Liver (tissue), 9 donors: ENCODE measurements around the gene DERL2. TPM values are rescaled to one million over a fixed set of nuclear protein-coding genes. Genes with fewer than 3 reads are reported as not detected.

ENCODE experiments used
- DNase-seq: peaks from one replicate; pipeline ENCODE4 v3.0.0-alpha.2; 2017; ENCODE audit warnings: low spot score
- H3K27ac ChIP-seq, 2 donors: one replicate each; pipeline ENCODE4 v1.7.0; 2013; ENCODE audit warnings: inconsistent platforms in 2 of 2, low read length in 2 of 2, control low read depth in 1 of 2, low read depth in 1 of 2, mild to moderate bottlenecking in 1 of 2
- H3K27me3 ChIP-seq, 4 donors: one replicate each; pipeline versions ENCODE4 v1.6.1 to v1.7.0; 2013; ENCODE audit warnings: low read length in 3 of 4, inconsistent platforms in 1 of 4, mild to moderate bottlenecking in 1 of 4, moderate library complexity in 1 of 4; ENCODE audit not compliant: control insufficient read depth in 4 of 4, insufficient read depth in 4 of 4
- H3K36me3 ChIP-seq, 4 donors: one replicate each; pipeline versions ENCODE4 v1.6.1 to v1.7.0; 2013; ENCODE audit warnings: low read length in 3 of 4, mild to moderate bottlenecking in 3 of 4, low read depth in 1 of 4, moderate library complexity in 1 of 4; ENCODE audit not compliant: control insufficient read depth in 4 of 4, insufficient read depth in 3 of 4
- H3K4me1 ChIP-seq, 4 donors: one replicate each; pipeline versions ENCODE4 v1.6.1 to v1.7.0; 2013; ENCODE audit warnings: low read length in 3 of 4, mild to moderate bottlenecking in 3 of 4, moderate library complexity in 1 of 4; ENCODE audit not compliant: control insufficient read depth in 4 of 4, insufficient read depth in 4 of 4
- H3K4me3 ChIP-seq, 3 donors: one replicate each; pipeline versions ENCODE4 v1.6.1 to v1.7.0; 2013; ENCODE audit warnings: low read length in 3 of 3, control low read depth in 1 of 3, low read depth in 1 of 3, mild to moderate bottlenecking in 1 of 3
- H3K9ac ChIP-seq, 2 donors: one replicate each; pipeline ENCODE4 v1.7.0; 2013; ENCODE audit warnings: low read length in 2 of 2, mild to moderate bottlenecking in 2 of 2, moderate library complexity in 2 of 2, control low read depth in 1 of 2, low read depth in 1 of 2
- H3K9me3 ChIP-seq, 4 donors: one replicate each; pipeline versions ENCODE4 v1.6.1 to v1.7.0; 2013; ENCODE audit warnings: low read length in 3 of 4; ENCODE audit not compliant: control insufficient read depth in 4 of 4
- EGR1 ChIP-seq, 2 donors: IDR thresholded peaks; 2 replicates each; pipeline ENCODE4 v1.6.1; 2016 to 2018; ENCODE audit warnings: antibody characterized with exemption in 2 of 2, low read depth in 2 of 2
- FOXA1 ChIP-seq: IDR thresholded peaks from 2 replicates; pipeline ENCODE4 v1.6.1; 2016; ENCODE audit warnings: antibody characterized with exemption
- FOXA2 ChIP-seq: IDR thresholded peaks from 2 replicates; pipeline ENCODE4 v1.6.1; 2016; ENCODE audit warnings: antibody characterized with exemption
- GABPA ChIP-seq, 2 donors: IDR thresholded peaks in 1 of 2; conservative IDR thresholded peaks in 1 of 2; 2 replicates each; pipeline ENCODE4 v1.6.1; 2016; ENCODE audit warnings: antibody characterized with exemption in 2 of 2, mild to moderate bottlenecking in 1 of 2, moderate library complexity in 1 of 2
- HNF4A ChIP-seq, 2 donors: conservative IDR thresholded peaks; 2 replicates each; pipeline ENCODE4 v1.6.1; 2016; ENCODE audit warnings: antibody characterized with exemption in 2 of 2, mild to moderate bottlenecking in 2 of 2
- HNF4G ChIP-seq: IDR thresholded peaks from 2 replicates; pipeline ENCODE4 v1.6.1; 2016; ENCODE audit warnings: antibody characterized with exemption
- JUND ChIP-seq, 2 donors: IDR thresholded peaks; 2 replicates each; pipeline ENCODE4 v1.6.1; 2016; ENCODE audit warnings: antibody characterized with exemption in 2 of 2
- NR2F2 ChIP-seq: IDR thresholded peaks from 2 replicates; pipeline ENCODE4 v1.6.1; 2016; ENCODE audit warnings: antibody characterized with exemption
- RAD21 ChIP-seq, 2 donors: IDR thresholded peaks; 2 replicates each; pipeline ENCODE4 v1.6.1; 2016; ENCODE audit warnings: antibody characterized with exemption in 2 of 2, mild to moderate bottlenecking in 2 of 2
- REST ChIP-seq: IDR thresholded peaks from 2 replicates; pipeline ENCODE4 v1.6.1; 2016; ENCODE audit warnings: antibody characterized with exemption, mild to moderate bottlenecking
- RXRA ChIP-seq, 2 donors: IDR thresholded peaks; 2 replicates each; pipeline ENCODE4 v1.6.1; 2017 to 2018; ENCODE audit warnings: antibody characterized with exemption in 2 of 2, mild to moderate bottlenecking in 1 of 2
- SP1 ChIP-seq: IDR thresholded peaks from 2 replicates; pipeline ENCODE4 v1.6.1; 2018; ENCODE audit warnings: antibody characterized with exemption, mild to moderate bottlenecking
- TAF1 ChIP-seq: conservative IDR thresholded peaks from 2 replicates; pipeline ENCODE4 v1.6.1; 2016; ENCODE audit warnings: antibody characterized with exemption, mild to moderate bottlenecking
- YY1 ChIP-seq: IDR thresholded peaks from 2 replicates; pipeline ENCODE4 v1.6.1; 2016; ENCODE audit warnings: antibody characterized with exemption, mild to moderate bottlenecking
- WGBS: extraction: QIAGEN DNeasy Blood & Tissue Kit; methylation state at CpG from one replicate; pipeline ENCODE4 v1.1.7; 2013; 5-methylcytosine and 5-hydroxymethylcytosine counted together
- polyA plus RNA-seq, 2 donors: library from polyadenylated mRNA; stranded (reverse) in 1 of 2; unstranded in 1 of 2; fragments of 200-250 nt in 1 of 2; fragments of >200 nt in 1 of 2; fragmentation: Nextera tagmentation in 1 of 2; extraction: Ambion mirVana in 1 of 2; gene quantifications; one replicate each; pipeline versions ENCODE4 v1.2.1 to v1.2.3, GENCODE V29; 2013 to 2015
- total RNA-seq, 2 donors: library from RNA; depleted of rRNA; stranded (reverse); fragments of >200 nt; gene quantifications; one replicate each; pipeline ENCODE4 v1.2.3, GENCODE V29; 2014
- TF ChIP-seq, protein P1 (sequence below): IDR thresholded peaks from 2 replicates; pipeline ENCODE4 v1.6.1; 2016; ENCODE audit warnings: antibody characterized with exemption
- TF ChIP-seq, protein P2 (sequence below): fragments of 150-350 bp; IDR thresholded peaks from 2 replicates; pipeline ENCODE4 v1.5.1; 2017; ENCODE audit warnings: improper control_type of control experiment, low read depth, low read length; ENCODE audit not compliant: missing input control
- donor health status: healthy.
- donor health status: healthy.
- donor health status: healthy.
- donor health status: healthy.
- donor health status: healthy.

The DERL2 gene
- total and polyA plus RNA-seq, 4 donors: 35.8 to 75.3 (median 45.9) TPM

- H3K4me3 ChIP-seq: no peak overlapping the region
- peaks cover 0 to 3% (median 0%) of the 10 kb centered on the region in 4 donors for H3K36me3 ChIP-seq
- no peak for TF ChIP-seq TAF1
- no peak for TF ChIP-seq HNF4A (conservative IDR thresholded peaks at IDR 0.05)
- TF ChIP-seq FOXA1: no peak
- TF ChIP-seq FOXA2: no peak
- no peak for TF ChIP-seq RXRA (IDR thresholded peaks at IDR 0.05)
- H3K9me3 ChIP-seq: no peaks in the 10 kb centered on the region
- H3K27ac ChIP-seq: no peak overlapping the region
- no peak overlapping the region for H3K9ac ChIP-seq
- DNase-seq: no peak
- no peaks in the 10 kb centered on the region for H3K4me1 ChIP-seq
- no peaks in the 10 kb centered on the region for H3K27me3 ChIP-seq
- 78% methylated on average over 18 of the region's 18 CpGs for WGBS
These were observed 47.7 kb upstream of the DERL2 start for GRCh38 chr17:5533486-5534315.

GRCh38 chr17:5532581-5532980, 46.6 kb upstream of the DERL2 start:
- Histone ChIP-seq H3K27ac (no peak overlapping the region), H3K27me3 (no peaks in the 10 kb centered on the region), H3K4me3 (no peak overlapping the region), H3K9ac (no peak overlapping the region), H3K9me3 (no peaks in the 10 kb centered on the region), H3K4me1 (no peaks in the 10 kb centered on the region), H3K36me3 (peaks cover 0 to 3% (median 0%) of the 10 kb centered on the region in 4 donors)
- TF ChIP-seq TAF1 (no peak), EGR1 (IDR thresholded peaks at IDR 0.05; ENCODE audit: low read depth in 2 of 2) (no peak), RXRA (IDR thresholded peaks at IDR 0.05) (no peak), JUND (IDR thresholded peaks at IDR 0.05) (no peak), NR2F2 (no peak), HNF4A (conservative IDR thresholded peaks at IDR 0.05) (no peak), FOXA2 (no peak), HNF4G (no peak)
- TF ChIP-seq, protein P1, sequence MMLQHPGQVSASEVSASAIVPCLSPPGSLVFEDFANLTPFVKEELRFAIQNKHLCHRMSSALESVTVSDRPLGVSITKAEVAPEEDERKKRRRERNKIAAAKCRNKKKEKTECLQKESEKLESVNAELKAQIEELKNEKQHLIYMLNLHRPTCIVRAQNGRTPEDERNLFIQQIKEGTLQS: no peak
- TF ChIP-seq, protein P2, sequence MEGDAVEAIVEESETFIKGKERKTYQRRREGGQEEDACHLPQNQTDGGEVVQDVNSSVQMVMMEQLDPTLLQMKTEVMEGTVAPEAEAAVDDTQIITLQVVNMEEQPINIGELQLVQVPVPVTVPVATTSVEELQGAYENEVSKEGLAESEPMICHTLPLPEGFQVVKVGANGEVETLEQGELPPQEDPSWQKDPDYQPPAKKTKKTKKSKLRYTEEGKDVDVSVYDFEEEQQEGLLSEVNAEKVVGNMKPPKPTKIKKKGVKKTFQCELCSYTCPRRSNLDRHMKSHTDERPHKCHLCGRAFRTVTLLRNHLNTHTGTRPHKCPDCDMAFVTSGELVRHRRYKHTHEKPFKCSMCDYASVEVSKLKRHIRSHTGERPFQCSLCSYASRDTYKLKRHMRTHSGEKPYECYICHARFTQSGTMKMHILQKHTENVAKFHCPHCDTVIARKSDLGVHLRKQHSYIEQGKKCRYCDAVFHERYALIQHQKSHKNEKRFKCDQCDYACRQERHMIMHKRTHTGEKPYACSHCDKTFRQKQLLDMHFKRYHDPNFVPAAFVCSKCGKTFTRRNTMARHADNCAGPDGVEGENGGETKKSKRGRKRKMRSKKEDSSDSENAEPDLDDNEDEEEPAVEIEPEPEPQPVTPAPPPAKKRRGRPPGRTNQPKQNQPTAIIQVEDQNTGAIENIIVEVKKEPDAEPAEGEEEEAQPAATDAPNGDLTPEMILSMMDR: no peak
- DNase-seq: no peak
- 81% methylated on average over 8 of the region's 8 CpGs for WGBS

DNA sequence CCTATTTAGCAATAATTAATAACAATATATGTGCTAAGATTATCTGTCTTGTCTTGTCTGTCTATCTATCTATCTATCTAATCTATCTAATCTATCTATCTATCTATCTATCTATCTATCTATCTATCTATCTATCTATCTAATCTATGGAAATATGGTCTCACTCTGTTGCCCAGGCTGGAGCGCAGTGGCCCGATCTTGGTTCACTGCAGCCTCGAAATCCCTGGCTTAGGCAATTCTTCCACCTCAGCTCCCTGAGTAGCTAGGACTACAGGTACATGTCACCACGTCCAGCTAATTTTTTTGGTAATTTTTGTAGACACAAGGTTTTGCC, 45.1 kb upstream of the DERL2 start:
- peaks cover 0 to 3% (median 0%) of the 10 kb centered on the region in 4 donors for H3K36me3 ChIP-seq

More for the DNA sequence above, 45.1 kb upstream of the DERL2 start:
- WGBS: 89% methylated on average over 4 of the region's 4 CpGs
- no peak overlapping the region for H3K27ac ChIP-seq
- no peaks in the 10 kb centered on the region for H3K27me3 ChIP-seq
- TF ChIP-seq FOXA1 (no peak), GABPA (IDR thresholded peaks at IDR 0.05 in 1 of 2, conservative IDR thresholded peaks at IDR 0.05 in 1 of 2) (no peak), RXRA (IDR thresholded peaks at IDR 0.05) (no peak), EGR1 (IDR thresholded peaks at IDR 0.05; ENCODE audit: low read depth in 2 of 2) (no peak), SP1 (no peak), HNF4A (conservative IDR thresholded peaks at IDR 0.05) (no peak), REST (no peak), YY1 (no peak), TAF1 (no peak), HNF4G (no peak), NR2F2 (no peak), FOXA2 (no peak), RAD21 (IDR thresholded peaks at IDR 0.05) (no peak)
- TF ChIP-seq, protein P1: no peak
- TF ChIP-seq, protein P2: no peak
- H3K4me1 ChIP-seq: no peaks in the 10 kb centered on the region
- DNase-seq: no peak
- no peak overlapping the region for H3K4me3 ChIP-seq
- no peak overlapping the region for H3K9ac ChIP-seq
- H3K9me3 ChIP-seq: no peaks in the 10 kb centered on the region
